Lower lobe of right lung (tissue), 2 donors: ENCODE results near the gene AUNIP. TPM values are rescaled to one million over a fixed set of nuclear protein-coding genes. Genes with fewer than 3 reads are reported as not detected.
"Not testable (repeated sequence)": the region's sequence is repeated elsewhere in the genome, so short reads cannot be mapped to it uniquely, and the experiment has no call there.

Source experiments
- ATAC-seq, 2 donors: fragments of 200-7000 bp; cut with Tn5 transposase; one replicate each; pipeline ENCODE4 v1.9.1; 2020 to 2022; ENCODE audit warnings: mild to moderate bottlenecking in 2 of 2, moderate library complexity in 2 of 2
- DNase-seq: peaks from one replicate; pipeline ENCODE4 v3.0.0-alpha.2; 2020
- H3K27ac ChIP-seq: fragments of 200-600 bp; one replicate; pipeline ENCODE4 v1.8.0; 2022
- H3K27me3 ChIP-seq: fragments of 200-600 bp; one replicate; pipeline ENCODE4 v1.8.0; 2022; ENCODE audit warnings: low read depth
- H3K36me3 ChIP-seq: fragments of 200-600 bp; one replicate; pipeline ENCODE4 v1.8.0; 2022; ENCODE audit warnings: mild to moderate bottlenecking
- H3K4me1 ChIP-seq: fragments of 200-600 bp; one replicate; pipeline ENCODE4 v1.8.0; 2022
- H3K4me3 ChIP-seq: fragments of 200-600 bp; one replicate; pipeline ENCODE4 v1.8.0; 2022; ENCODE audit warnings: mild to moderate bottlenecking
- H3K9me3 ChIP-seq: fragments of 200-600 bp; one replicate; pipeline ENCODE4 v1.8.0; 2022
- intact Hi-C: fragments of 100-400 bp; cut with DNase I; formaldehyde crosslinking; loops from one replicate; pipeline ENCODE4 v1.11.0; 2022
- total RNA-seq: library from RNA; stranded (reverse); fragmentation: NEBNext Ultra II Directional; extraction: Animal tissue kit (Norgen Biotek cat#: 25700); gene quantifications from one replicate; pipeline ENCODE4 v1.2.1, GENCODE V29; 2021
- TF ChIP-seq, protein P1 (sequence below): fragments of 200-600 bp; IDR thresholded peaks from one replicate; pipeline ENCODE4 v1.8.0; 2022; ENCODE audit warnings: antibody characterized with exemption, mild to moderate bottlenecking
- donor health status: DM: no; HTN: yes; CAD: no; lungs with severe emphysema.

AUNIP gene
- total RNA-seq, 1 donor from 2014 or later = not detected

DNA sequence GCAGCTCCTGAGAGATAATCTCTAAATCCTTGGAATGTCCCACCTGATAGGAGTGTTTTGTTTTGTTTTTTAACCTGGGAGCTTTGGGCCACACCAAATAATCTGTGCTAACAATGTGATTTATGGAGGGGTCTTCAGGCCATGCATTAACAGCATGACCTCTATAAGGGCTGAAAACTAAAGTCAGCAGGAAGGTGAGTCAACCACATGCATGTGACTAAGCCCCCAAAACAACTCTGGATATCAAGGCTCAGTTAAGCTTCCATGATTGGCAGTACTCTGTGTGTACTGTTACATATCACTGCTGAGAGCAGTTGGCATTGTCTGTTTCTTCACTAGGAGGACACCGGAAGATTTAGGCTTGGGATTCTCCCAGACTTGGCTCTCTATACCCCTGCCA is 10.7 kb downstream of the AUNIP start:
- ATAC-seq (no peak), DNase-seq (no peak)
- H3K27ac ChIP-seq = no peak overlapping the region
- TF ChIP-seq, protein P1, sequence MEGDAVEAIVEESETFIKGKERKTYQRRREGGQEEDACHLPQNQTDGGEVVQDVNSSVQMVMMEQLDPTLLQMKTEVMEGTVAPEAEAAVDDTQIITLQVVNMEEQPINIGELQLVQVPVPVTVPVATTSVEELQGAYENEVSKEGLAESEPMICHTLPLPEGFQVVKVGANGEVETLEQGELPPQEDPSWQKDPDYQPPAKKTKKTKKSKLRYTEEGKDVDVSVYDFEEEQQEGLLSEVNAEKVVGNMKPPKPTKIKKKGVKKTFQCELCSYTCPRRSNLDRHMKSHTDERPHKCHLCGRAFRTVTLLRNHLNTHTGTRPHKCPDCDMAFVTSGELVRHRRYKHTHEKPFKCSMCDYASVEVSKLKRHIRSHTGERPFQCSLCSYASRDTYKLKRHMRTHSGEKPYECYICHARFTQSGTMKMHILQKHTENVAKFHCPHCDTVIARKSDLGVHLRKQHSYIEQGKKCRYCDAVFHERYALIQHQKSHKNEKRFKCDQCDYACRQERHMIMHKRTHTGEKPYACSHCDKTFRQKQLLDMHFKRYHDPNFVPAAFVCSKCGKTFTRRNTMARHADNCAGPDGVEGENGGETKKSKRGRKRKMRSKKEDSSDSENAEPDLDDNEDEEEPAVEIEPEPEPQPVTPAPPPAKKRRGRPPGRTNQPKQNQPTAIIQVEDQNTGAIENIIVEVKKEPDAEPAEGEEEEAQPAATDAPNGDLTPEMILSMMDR = no peak
- H3K36me3 ChIP-seq = no peaks in the 10 kb centered on the region
- no peak overlapping the region for H3K4me3 ChIP-seq
- no peaks in the 10 kb centered on the region for H3K4me1 ChIP-seq
- no peaks in the 10 kb centered on the region for H3K9me3 ChIP-seq
- H3K27me3 ChIP-seq = no peaks in the 10 kb centered on the region
- intact Hi-C loops = no loop called here

DNA sequence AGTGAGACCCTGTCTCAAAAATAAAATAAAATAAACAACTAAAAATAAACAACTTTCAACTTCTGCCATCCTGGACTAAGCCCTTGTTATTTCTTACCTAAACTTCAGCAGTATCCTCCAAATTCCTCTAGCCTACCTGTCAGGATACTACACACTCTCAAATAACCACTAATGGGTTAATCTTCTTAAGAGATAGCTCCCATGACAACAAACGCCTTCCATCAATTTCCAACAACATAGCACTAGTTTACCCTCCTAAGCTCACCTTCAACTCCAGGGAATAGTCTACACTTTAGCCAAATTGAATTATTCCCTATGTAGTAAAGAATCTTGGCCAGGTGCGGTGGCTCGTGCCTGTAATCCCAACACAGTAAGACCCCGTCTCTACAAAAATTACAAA is 11.3 kb downstream of the AUNIP start:
- no peak overlapping the region for H3K27ac ChIP-seq
- H3K9me3 ChIP-seq = no peaks in the 10 kb centered on the region
- TF ChIP-seq, protein P1 = no peak
- H3K27me3 ChIP-seq = no peaks in the 10 kb centered on the region
- intact Hi-C loops = no loop called here
- no peak overlapping the region for H3K4me3 ChIP-seq
- no peaks in the 10 kb centered on the region for H3K36me3 ChIP-seq
- H3K4me1 ChIP-seq = no peaks in the 10 kb centered on the region
- DNase-seq (no peak), ATAC-seq (no peak)

DNA sequence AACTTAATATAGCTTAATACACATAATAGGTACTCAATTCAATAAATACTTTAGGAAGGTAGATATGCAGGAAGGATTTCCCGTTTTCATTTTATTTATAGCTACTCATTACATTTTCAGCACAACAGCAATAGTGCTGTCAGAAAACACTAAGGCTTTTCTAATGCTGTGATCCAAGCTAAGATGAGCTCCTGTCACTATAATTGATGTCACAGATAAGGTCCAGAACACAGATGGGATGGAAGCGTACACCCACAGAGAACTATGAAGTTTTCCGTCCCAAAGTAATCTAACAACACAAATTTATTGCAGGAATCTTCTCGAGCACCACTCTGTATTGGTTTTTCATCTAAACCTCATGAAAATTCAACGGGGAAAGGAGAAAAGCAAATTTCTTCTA is 13.6 kb downstream of the AUNIP start:
- DNase-seq = no peak
- no peaks in the 10 kb centered on the region for H3K36me3 ChIP-seq
- no peaks in the 10 kb centered on the region for H3K9me3 ChIP-seq
- H3K27ac ChIP-seq = no peak overlapping the region
- TF ChIP-seq, protein P1 = no peak
- no peaks in the 10 kb centered on the region for H3K27me3 ChIP-seq
- H3K4me3 ChIP-seq = no peak overlapping the region
- no peak for ATAC-seq
- intact Hi-C loops = no loop called here
- no peaks in the 10 kb centered on the region for H3K4me1 ChIP-seq

DNA sequence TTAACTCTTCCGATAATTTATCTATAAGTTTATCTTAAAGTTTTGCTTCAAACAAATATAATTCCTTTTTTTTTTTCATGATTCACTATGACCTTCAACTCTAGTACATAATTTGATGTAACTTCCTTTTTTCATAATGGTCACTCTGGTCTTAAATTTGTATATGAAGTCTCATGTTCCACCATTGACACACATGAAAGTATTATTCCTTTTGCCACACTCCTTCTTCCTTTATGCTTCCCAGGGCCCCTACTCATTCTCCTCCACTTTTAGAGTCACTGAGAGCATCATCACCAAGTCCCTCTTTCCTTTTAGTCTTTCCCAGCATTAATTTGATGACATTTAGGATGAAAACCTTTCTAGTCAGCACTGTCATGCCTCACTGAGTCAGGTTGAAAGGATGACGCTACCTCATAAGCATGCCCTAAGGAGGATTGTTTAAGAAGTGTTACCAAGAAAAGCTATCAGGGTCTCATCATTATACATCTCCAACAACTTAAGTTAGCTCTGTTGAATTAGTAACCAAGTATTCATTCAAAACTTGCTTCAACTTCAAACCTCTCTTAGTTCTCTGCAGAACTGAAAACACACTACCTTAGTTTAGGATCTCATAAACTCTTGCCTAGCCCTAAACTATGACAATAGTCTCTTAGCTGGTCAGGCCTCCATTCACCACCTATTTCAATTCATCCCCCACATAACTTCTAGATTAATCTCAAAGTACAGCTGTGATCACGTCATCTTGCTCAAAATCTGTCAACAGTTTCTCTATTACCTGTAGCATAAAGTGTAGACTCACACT is 14.5 kb downstream of the AUNIP start:
- TF ChIP-seq, protein P1 = no peak
- H3K27ac ChIP-seq = no peak overlapping the region
- no peaks in the 10 kb centered on the region for H3K27me3 ChIP-seq
- ATAC-seq (no peak), DNase-seq (no peak)
- no peaks in the 10 kb centered on the region for H3K4me1 ChIP-seq
- H3K9me3 ChIP-seq = no peaks in the 10 kb centered on the region
- intact Hi-C loops = no loop called here
- H3K36me3 ChIP-seq = no peaks in the 10 kb centered on the region
- no peak overlapping the region for H3K4me3 ChIP-seq

DNA sequence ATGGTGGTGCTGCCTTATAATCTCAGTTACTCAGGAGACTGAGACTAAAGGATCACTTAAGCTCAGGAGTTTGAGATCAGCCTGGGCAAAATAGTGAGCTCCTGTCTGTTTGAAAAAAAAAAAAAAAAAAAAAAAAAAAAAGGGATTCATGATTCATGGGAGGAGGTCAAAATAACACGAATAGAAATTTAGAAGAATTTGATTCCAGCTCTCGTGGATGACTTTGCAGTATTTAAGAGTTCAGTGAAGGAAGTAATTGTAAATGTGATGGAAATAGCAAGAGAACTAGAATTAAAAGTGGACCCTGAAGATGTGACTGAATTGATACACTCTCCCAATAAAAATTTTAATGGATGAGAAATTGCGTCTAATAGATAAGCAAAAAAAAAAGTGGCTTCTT is 15.8 kb downstream of the AUNIP start:
- Histone ChIP-seq H3K27me3 (no peaks in the 10 kb centered on the region), H3K27ac (no peak overlapping the region), H3K9me3 (no peaks in the 10 kb centered on the region), H3K4me3 (no peak overlapping the region), H3K36me3 (no peaks in the 10 kb centered on the region), H3K4me1 (no peaks in the 10 kb centered on the region)
- no peak for ATAC-seq
- intact Hi-C loops = no loop called here
- TF ChIP-seq, protein P1 = no peak
- no peak for DNase-seq

DNA sequence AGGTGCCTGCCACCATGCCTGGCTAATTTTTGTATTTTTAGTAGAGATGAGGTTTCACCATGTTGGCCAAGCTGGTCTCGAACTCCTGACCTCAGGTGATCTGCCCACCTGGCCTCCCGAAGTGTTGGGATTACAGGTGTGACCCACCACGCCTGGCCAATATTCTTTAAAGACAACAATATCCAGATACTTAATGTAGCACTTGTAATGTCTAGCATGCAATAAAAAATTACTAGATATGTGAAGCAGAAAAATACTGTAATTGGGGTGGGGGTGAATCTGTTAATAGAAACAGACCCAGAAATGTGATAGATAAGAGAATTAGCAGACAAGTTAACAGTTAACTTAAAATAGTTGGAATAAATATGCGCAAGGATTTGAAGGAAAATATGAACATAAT is 19.4 kb downstream of the AUNIP start:
- H3K27ac ChIP-seq, intact Hi-C loops, H3K27me3 ChIP-seq, DNase-seq, H3K9me3 ChIP-seq, H3K36me3 ChIP-seq, H3K4me1 ChIP-seq, H3K4me3 ChIP-seq, ATAC-seq: not testable (repeated sequence)
